Lower leg skin (tissue), 3 donors: ENCODE measurements around the gene SLC25A44.
"Not testable (repeated sequence)": the region's sequence is repeated elsewhere in the genome, so short reads cannot be mapped to it uniquely, and the experiment has no call there.

Experiments
- POLR2A ChIP-seq, 2 donors: fragments of 450-650 bp; IDR thresholded peaks; one replicate each; pipeline ENCODE4 v1.6.1; 2016 to 2017; ENCODE audit warnings: antibody characterized with exemption in 2 of 2, mild to moderate bottlenecking in 1 of 2, moderate library complexity in 1 of 2
- TF ChIP-seq, protein P1 (sequence below), 3 donors: fragments of 450-650 bp; IDR thresholded peaks; one replicate each; pipeline ENCODE4 v1.5.1; 2016; ENCODE audit warnings: antibody characterized with exemption in 3 of 3, mild to moderate bottlenecking in 3 of 3, moderate library complexity in 2 of 3

DNA sequence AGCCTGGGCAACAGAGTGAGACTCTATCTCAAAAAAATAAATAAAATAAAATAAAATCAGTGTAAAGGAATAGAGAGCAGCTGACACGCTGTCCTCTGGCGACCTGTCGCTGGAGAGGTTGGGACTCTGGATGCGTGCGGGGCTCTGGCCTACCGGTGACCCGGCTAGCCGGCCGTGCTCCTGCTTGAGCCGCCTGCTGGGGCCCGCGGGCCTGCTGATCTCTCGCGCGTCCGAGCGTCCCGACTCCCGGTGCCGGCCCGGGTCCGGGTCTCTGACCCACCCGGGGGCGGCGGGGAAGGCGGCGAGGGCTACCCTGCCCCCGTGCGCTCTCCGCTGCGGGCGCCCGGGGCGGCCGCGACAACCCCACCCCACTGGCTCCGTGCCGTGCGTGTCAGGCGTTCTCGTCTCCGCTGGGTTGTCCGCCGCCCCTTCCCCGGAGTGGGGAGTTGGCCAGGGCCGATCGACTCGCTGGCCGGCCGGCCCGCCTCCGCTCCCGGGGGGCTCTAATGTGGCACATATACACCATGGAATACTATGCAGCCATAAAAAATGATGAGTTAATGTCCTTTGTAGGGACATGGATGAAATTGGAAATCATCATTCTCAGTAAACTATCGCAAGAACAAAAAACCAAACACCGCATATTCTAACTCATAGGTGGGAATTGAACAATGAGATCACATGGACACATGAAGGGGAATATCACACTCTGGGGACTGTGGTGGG lies 22.6 kb downstream of the SLC25A44 start:
- TF ChIP-seq POLR2A (IDR thresholded peaks at IDR 0.05) = not testable (repeated sequence)
- TF ChIP-seq, protein P1, sequence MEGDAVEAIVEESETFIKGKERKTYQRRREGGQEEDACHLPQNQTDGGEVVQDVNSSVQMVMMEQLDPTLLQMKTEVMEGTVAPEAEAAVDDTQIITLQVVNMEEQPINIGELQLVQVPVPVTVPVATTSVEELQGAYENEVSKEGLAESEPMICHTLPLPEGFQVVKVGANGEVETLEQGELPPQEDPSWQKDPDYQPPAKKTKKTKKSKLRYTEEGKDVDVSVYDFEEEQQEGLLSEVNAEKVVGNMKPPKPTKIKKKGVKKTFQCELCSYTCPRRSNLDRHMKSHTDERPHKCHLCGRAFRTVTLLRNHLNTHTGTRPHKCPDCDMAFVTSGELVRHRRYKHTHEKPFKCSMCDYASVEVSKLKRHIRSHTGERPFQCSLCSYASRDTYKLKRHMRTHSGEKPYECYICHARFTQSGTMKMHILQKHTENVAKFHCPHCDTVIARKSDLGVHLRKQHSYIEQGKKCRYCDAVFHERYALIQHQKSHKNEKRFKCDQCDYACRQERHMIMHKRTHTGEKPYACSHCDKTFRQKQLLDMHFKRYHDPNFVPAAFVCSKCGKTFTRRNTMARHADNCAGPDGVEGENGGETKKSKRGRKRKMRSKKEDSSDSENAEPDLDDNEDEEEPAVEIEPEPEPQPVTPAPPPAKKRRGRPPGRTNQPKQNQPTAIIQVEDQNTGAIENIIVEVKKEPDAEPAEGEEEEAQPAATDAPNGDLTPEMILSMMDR (IDR thresholded peaks at IDR 0.05) = not testable (repeated sequence)
